NCI-H1930 (cell line): Measurements from ENCODE around the gene GXYLT1.
"Not testable (repeated sequence)": the region's sequence is repeated elsewhere in the genome, so short reads cannot be mapped to it uniquely, and the experiment has no call there.

Source experiments
- DNase-seq, 2 experiments: peaks; one replicate each; lab custom pipeline; 2025; lab: John Stamatoyannopoulos, UW

GXYLT1 gene, protein sequence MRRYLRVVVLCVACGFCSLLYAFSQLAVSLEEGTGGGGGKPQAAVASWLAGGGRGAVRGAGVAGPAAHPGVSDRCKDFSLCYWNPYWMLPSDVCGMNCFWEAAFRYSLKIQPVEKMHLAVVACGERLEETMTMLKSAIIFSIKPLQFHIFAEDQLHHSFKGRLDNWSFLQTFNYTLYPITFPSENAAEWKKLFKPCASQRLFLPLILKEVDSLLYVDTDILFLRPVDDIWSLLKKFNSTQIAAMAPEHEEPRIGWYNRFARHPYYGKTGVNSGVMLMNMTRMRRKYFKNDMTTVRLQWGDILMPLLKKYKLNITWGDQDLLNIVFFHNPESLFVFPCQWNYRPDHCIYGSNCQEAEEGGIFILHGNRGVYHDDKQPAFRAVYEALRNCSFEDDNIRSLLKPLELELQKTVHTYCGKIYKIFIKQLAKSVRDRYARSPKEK

DNA sequence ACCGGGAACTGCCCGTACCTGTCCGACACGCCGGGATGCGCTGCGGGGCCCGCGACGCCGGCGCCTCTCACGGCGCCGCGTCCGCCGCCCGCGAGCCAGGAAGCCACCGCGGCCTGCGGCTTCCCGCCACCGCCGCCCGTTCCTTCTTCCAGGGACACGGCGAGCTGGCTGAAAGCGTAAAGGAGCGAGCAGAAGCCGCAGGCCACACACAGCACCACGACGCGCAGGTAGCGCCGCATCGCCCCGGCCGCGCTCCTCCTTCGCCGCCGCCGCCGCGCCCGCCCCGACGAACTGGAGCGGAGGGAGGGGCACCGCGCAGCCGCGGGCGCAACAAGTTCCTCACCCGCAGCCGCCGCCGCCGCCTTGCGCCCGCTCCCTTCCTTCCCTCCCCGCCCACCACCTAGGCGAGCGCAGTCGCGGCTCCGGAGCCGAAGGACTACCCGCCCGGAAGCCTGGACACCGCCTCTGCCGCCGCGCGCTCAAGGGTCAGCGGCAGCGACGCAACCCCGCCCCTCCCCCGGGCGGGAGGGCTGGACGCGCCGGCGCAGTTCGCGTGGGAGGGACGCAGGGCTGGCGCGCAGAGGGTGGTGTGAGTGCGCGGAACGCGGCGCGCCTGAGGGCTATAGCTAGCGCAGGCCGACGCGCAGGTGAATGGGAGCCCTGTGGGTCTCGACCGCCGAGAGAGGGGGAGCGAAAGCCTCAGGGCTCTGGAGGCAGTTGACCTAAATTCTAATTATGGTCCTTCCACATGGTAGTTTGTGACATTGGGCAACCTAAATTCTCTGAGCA is at the start of gene GXYLT1:
TSS of gene GXYLT1 (minus strand) at position 467 of the 789 bp plus-strand sequence. CDS start at position 239, 228 bp downstream.
- peak; percentile 99 to 100 for DNase-seq

DNA sequence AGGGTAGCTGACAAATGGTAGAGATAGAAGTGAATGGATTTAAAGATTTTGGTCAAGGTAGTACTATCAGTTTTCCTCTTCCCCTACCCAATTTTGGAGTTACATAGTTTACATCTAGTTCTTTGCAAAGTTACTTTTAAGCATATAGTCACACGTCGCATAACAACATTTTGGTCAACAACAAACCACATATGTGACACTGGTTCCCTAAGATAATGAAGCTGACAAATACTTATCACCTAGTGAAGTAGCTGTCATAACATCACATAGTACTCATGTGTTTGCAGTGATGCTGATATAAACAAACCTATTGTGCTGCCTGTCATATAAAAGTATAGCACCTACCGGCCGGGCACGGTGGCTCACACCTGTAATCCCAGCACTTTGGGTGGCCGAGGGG is 48.0 kb upstream of the GXYLT1 start:
- no peak for DNase-seq

DNA sequence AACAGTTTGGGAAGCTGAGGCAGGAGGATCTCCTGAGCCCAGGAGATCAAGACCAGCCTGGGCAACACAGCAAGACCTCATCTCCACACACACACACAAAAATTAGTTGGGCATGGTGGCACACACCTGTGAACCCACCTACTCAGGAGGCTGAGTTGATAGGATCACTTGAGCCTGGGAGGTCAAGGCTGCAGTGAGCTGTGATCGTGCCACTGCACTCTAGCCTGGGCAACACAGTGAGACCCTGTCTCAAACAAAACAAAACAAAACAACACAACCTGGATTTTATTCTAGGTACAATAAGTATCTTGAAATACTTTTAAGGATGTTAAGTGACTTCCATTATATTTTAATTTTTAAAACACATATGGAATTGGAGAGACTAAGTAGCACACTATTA is 47.6 kb upstream of the GXYLT1 start:
- DNase-seq = no peak

DNA sequence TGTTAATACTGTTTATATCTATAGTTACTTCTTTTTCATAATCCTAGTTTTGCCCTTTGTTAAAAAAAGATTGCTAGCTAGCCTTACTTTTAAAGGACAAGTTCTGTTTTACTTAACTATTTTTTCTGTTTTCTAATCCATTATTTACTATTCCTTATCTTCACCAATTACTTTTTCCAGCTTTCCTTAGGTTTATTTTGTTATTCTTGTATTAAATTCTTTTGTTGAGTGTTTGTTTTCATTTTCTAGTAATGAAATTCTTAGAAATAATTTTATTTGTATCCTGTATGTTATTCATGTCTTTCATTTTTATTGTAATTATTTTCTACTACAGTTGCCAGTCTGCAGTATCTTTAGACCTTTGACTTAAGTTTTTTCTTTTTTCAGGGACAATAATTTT is 45.7 kb upstream of the GXYLT1 start:
- no peak for DNase-seq

DNA sequence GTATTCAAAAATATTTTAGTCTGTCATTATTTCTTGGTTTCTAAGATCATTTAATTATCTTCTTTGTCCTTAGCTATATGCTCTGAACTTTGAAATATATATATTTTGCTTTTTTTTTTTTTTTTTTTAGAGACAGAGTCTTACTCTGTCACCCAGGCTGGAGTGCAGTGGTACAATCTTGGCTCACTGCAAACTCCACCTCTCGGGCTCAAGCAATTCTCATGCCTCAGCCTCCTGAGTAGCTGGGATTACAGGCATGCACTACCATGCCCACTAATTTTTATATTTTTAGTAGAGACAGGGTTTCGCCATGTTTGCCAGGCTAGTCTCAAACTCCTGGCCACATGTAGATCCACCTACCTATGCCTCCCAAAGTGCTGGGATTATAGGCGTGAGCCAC is 43.6 kb upstream of the GXYLT1 start:
- not testable (repeated sequence) for DNase-seq

DNA sequence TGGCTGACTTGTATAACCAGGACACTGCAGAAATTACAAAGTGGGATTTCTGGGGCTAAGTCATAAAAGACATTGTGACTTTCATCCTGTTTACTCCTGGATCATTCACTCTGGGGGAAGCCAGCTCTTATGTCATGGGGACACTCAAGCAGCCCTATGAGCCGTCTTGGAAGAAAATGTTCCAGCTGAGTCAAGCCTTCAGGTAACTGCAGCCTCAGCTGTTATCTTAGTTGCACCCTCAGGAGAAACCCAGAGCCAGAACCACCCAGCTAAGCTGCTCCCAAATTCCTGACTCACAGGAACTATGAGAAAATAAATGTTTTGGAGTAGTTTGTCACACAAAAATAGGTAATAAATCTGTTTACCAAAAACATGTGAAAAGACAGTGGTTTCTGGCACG is 43.1 kb upstream of the GXYLT1 start:
- no peak for DNase-seq

DNA sequence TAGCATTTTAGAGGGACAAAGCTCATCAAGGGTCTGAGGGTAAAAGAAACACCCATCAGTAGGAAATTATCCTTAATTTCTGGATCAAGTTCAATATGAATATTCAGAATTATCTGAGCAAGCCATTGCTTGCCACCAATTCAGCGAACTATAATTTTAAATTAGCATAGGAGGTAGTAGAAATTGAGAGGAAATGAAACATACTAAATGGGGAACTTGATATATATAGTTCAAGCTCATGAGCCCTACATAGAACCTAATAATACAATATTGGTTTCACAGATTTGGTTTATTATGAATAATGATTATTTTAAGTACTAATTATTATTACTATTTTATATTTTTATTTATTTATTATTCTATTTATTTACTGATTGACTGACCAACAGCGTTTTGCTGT is 42.1 kb upstream of the GXYLT1 start:
- no peak for DNase-seq

DNA sequence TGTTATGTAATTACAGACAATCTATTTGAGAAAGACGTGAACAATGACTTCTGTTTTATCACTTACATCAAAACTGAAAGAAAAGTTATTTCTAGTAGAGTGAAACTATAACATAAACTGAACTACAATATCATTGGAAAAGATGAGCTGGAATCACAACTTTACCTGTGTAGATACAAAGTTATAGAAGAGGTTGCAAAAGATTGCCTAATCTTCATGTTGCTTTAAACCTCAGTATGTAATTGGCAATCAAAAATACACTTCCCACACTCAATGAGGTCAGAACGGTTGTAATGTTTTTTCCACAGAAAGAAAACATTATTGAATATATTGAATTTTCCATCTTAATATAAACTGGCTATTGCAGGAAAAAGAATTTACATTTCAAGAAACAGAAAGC is 37.7 kb upstream of the GXYLT1 start:
- no peak for DNase-seq

DNA sequence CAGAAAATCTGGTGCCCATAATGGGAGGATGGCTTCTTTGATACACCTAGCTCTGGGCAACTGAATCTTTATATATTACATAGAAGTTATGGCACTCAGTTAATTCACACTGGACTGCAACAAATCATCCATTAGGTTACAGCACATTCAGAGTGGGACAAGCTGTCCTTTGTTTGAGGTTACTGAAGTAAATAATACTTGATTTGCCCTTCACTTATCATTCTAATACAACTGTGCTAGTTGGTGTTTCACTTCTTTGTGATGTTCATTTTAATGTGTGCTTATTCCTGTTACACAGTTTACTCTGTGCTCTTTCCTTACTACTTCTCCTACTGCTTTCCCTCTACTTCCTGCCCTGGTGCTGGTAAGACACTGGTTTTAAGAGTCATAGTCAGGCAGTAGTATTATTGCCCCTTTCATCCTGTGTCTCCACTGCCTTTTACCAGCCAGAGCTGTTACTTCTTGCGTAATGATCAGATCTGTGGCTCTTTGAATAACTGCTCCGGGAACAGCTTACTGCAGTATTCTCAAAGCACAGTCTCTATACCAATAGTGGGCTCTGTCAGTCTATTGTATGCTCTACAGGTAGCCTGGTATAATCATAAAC is 36.4 kb upstream of the GXYLT1 start:
- no peak for DNase-seq

DNA sequence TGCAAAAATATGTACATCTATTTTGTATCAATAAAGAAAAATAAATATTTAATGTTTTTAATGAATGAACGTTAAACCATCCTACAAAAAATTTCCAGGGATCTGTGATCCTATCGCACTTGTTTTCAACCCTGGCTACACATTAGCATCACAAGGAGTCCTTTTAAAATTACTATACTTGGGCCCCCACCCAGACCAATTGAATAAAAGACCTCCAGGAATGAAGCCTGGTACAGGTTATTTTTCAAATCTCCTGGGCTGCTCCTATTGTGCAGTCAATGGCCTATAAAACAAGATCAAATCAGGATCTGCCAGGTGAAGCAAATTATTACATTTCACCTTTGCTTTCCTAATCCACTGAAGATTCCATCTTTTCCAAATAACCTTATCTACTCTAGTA is 33.4 kb upstream of the GXYLT1 start:
- no peak for DNase-seq

DNA sequence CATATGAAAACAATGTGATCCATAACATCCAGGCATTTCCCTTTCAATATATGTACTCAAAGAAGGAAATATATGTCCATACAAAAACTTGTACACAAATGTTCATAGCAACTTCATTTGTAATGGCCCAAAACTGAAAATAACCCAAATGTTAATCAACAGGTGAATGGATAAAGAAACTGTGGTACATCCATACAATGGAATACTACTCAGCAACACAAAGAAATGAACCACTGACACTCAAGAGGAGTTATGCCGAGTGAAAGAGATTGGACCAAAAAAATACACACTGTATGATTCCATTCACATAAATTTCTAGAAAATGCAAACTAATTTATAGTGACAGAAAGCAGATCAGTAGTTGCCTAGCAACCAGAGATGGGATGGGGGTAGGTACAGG is 30.3 kb upstream of the GXYLT1 start:
- DNase-seq = no peak

DNA sequence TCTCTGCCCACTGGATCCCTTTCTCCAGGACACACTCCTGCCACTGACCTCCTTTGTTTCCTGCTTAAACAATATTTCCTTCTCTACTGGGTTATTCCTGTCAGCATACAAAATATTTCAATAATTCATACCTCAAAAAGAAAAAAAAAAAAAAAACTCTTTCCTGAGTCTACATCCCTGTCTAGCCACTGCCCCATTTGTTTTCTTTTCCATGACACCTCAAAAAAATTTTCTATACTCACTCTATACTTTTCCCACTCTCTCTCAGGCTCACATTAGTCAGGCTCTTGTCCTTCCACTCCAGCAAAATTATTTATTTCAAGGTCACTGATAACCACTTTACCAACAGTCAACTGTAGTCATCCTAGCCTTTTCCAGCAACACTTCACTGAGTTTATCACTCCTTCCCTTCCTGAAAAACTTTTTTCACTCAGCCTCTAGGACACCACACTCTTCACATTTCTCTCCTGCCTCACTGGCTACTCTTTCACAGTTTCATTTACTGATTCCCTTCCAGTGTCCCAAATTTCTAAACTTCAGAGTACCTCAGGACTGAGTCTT is 29.4 kb upstream of the GXYLT1 start:
- no peak for DNase-seq

DNA sequence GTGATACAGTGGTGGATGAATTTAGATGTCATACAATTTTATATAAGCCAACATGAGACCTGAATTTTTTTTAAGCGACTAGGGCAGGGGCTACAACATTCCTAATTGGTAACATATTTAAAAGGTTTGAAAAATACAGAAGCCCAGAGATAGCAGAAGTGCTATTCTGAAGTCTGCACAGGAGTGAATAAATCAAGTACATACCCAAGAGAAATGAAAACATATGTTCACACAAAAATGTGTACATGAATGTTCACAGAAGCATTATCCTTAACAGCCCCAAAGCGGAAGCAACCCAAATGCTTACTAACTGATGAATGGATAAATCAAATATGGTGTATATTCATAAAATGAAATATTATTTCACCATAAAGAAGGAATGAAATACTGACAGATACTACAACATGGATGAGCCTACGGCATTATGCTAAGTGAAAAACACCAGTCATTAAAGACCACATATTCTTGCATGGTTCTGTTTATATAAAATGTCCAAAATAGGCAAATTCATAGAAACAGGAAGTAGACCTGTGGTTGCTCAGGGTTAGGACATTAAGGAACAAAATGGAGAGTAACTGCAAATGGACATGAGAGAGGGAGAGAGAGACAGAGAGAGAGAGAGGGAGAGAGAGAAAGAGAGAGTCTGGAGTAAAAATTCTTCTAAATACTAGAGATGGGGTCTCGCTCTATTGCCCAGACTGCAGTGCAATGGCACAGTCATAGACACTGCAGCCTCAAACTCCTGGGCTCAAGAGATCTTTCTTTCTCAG is 28.0 kb upstream of the GXYLT1 start:
- no peak for DNase-seq

DNA sequence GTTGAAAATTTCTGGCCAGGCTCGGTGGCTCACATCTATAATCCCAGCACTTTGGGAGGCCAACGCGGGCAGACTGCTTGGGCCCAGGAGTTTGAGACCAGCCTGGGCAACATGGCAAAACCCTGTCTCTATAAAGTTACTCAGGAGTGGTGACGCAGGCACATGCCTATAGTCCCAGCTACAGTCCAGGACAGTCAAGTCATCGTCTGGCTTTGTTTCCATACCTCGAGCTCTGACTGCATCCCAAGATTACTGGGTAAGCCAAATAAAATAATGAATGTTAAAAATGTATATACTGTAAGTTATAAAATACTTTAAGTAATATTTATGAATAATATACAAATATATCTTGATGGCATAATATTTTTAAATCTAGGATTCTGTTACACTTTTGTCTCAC is 23.0 kb upstream of the GXYLT1 start:
- no peak for DNase-seq

DNA sequence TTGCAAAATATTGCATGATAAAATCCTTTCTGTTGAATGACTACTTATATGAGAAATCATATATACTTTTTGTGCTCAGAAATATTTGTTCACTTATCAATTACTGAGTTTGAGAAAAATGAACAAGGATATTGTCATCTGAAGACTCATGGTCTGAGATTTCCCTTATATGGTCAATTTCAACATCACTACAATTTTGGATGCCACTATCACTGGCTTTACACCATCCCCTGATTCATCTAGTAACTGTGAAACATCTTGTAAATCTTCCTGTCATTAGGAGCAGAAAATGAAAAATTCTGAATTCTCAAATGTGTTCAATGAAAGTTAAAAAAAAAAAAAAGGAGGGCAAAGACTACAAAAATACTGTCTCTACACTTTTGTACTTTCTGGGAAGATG is 21.8 kb upstream of the GXYLT1 start:
- DNase-seq = no peak

DNA sequence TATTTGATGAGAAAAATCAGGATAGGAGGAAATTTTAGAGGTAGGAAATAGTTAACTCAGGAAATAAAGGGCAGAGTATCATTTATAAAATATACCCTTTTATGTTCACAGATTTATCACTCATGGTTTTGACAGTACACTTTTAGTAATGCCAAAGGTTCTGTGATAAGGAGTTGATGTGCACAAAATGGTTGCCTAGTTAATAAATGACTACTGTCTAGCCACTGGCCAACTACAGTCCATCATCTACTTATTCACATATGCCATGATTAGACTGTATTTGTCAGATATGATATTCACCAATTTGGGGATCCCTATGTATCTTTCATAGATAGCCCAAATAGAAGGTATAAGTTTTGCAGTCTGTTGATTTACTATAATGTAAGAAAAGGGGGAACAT is 19.2 kb upstream of the GXYLT1 start:
- no peak for DNase-seq

DNA sequence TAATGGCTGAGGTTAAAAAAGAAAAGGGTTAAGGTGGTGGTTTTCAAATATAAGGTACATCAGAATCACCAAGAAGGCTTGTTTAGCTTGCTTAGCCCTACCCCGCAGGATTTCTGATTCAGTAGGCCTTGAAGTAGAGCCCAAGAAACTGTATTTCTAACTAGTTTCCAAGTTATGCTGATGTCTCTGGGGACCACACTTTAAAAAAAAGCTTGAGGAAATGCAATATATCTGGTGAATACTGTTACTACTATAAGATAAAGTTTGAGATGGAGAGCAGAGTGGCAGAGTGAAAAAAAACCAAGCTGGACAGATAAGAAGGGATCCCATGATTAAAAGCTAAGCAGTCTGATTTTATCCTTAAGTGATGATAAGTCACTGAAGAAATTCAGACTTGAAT is 18.3 kb upstream of the GXYLT1 start:
- DNase-seq = no peak

DNA sequence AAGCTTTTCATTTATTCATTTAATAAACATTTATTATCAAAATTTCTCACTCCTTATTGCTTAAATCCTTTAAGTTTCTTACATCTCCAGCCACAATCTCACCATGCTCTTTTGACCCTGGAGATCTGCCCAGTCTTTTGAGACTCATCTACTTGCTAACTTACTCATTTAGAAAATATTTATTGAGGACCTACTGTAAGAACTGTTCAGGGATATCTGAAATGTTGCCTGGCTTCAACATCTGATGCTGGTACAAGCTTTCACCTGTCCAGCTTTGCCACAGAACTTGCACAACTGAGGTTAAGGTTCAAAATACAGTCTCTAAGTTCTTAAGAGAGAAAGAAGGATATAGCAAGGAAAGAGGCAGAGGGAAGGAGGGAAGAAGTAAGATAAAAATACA is 17.5 kb upstream of the GXYLT1 start:
- no peak for DNase-seq

DNA sequence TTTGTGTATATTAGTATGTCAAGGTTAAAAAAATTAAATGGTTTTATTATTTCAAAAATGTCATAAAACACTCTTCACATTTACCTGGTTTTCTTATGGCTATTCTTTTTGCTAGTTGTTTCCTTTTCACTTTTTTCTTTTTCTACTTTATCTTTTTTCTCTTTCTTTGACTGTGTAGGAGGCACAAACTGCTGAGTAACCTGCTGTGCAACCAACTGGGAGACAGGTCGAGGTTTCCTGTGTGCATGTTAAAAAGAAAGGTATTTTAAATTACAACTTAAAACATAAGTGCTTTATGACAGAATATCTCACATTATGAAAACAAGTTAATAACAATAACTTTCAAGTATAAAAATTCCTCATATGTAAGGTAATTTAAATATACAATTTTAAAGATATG is 16.9 kb upstream of the GXYLT1 start:
- no peak for DNase-seq

DNA sequence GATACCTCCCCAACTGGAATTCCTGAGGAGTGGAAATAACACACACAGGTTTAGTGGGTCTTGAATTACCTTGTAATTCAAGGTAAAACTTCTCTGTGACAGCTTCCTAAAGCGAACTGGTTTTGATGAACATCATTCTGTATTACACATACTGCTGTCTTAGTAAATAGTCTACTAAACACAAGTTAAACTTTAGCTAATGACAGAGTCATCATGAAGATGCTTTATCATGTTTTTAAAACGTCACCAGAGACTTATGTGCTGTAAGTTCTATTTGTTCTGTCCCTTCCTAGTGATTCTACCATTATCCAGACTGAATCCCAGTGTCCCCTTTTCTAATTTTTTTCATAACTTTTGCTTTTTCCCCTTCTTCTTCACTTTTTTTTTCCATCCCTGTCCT is 11.6 kb upstream of the GXYLT1 start:
- no peak for DNase-seq

DNA sequence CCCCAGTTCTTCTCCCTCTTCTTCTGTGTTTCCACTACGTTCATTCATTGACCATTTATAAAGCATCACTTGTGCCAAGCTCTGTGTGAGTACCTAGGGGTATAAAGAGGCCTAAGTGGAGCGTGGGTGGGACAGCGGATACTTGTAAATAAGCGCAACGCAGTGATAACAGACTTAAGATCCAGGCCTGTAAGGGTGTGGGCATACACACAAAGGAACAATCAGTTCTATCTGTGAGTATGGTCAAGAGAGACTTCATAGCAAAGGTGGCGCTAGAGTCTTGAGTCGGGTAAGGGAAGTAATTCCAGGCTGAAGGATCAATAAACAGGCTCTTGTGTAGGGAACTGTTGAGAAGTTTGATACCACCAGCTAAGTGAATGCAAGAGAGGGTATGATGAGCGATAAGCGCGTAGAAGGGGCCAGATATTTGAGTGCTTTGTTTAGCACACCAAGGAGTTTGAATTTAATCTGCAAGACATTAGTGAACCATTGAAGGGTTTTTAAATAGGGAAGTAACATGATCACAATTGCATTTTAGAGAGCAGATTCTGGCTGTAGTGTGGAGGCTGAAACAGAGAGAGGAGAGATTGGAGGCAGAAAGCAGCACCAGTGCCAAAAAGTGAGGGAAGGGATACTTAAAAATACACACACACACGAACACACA is 1.0 kb upstream of the GXYLT1 start:
- peak; percentile 47 to 60 for DNase-seq
